GM21367 (cell line): ENCODE results near the gene GSTO2.

ENCODE experiments used
- ATAC-seq: cut with Tn5 transposase; IDR thresholded peaks from one replicate; pipeline ENCODE4 v1.9.1; 2021; ENCODE audit not compliant: unreplicated experiment

The GSTO2 gene

DNA sequence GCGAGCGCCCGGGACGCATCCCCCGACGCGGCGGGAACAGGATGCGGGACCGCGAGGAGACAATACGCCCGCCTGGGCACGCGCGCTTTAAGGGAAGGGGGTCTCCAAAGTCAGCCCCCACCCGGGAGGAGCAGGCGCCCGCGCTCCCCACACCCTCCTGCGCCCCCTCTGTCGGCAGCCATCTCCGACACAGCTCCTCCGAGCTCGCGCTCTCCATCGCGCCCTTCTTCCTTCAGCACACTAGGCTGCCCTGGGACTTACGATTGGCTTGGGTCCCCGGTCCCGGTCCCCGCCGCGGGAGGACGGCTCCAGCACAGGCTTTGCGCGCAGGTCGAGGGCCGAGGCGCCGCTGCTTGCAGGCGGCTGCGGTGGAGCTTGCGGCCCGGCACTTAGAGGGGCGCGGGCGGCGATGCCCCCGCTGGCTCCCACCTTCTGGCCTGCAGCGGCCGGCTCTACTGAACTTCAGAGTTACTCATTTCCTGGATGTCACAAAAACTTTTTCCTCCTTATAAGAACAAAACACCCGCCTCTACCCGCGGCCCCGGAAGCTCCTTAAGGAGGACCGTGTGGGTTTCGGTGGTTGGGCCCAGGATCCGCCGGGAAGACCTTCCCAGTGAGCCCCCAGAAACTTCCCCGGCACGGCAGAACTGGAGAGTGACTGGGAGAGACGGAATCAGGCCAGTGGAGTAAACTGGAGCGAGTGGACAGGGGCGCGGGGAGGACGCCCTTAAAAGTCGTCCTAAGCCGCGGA, 69.2 kb downstream of the GSTO2 start, which contains the start of gene ITPRIP:
ITPRIP (minus strand) TSS at position 481 of the 751 bp plus-strand sequence. CDS start 22,414 bp downstream, outside the sequence.
- peak; percentile 42 for ATAC-seq

DNA sequence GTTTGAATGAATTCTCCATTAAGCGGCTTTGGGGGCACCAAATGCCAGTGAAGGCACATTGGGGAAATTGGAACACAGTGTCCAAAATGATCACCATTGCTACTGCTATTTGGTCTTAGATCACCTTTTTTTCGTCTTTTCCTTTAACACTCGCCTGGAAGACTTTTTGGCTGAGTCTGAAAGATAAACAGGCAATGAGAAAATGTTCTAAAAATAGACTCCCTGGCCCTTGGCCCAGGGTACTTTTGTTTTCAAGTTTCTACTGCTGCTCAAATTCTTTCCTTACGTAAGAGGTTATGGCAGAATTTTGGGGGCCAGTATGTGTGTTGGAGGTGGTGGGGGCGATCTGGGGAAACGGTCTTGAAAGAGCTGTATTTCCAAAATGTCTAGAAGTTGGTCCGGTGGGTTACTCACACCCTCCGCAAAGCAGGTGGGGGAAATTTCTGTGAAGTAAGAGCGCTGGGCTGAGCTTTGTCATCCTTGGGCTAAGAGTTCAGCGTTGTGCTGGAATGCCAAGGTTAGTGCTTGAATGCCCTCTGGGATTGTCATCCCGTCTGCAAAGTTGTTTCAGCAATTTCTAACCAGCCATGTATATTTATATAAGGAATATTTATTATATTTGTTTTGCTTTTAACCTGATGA, 70.6 kb downstream of the GSTO2 start:
- ATAC-seq = no peak

- ATAC-seq = no peak
Measured at GRCh38 chr10:104340111-104340526, 71.1 kb downstream of the GSTO2 start.

- no peak for ATAC-seq
Measured at GRCh38 chr10:104340641-104341040, 71.7 kb downstream of the GSTO2 start.

GRCh38 chr10:104342941-104343411, 74.0 kb downstream of the GSTO2 start:
- ATAC-seq = no peak

- ATAC-seq = no peak
Measured at GRCh38 chr10:104344219-104344618, 75.2 kb downstream of the GSTO2 start.

GRCh38 chr10:104345515-104345914, 76.5 kb downstream of the GSTO2 start:
- no peak for ATAC-seq

- no peak for ATAC-seq
Measured at GRCh38 chr10:104345941-104346340, 77.0 kb downstream of the GSTO2 start.

DNA sequence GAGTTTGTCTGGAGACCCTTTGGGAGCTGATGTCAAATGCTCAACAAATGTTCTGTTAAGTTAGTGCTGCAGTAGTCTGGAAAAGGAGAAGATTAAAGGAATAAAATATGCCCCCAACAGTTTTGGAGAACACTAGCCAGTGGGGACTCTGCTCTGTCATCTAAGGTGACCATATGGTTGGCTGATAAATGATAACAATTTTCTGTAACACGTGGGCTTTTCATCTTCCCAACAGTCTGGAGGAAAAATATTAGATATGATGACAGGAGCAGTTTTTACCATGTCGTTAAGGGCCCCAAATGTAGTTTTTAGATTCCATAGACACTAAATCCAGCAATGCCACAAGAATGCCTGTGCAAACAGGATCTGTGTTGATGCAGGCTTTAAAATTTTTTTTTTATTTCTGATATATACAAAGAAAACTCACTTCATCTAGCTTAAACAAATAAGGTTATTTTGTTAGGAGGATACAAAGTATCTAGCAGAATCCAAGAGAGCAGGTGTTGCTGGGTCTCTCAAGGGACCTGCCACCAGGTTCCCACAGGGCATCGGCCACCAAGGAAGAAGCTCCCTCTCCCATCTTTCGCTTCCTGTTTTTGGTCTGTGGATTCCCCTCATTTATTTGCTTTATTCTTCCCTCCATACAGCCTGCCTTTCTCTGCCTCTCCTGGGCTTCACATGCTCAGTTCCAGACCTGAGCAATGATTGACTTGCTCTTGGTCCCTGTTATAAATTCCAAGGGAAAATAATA, 78.5 kb downstream of the GSTO2 start:
- ATAC-seq = no peak

- ATAC-seq = no peak
Measured at GRCh38 chr10:104348601-104349000, 79.6 kb downstream of the GSTO2 start.

DNA sequence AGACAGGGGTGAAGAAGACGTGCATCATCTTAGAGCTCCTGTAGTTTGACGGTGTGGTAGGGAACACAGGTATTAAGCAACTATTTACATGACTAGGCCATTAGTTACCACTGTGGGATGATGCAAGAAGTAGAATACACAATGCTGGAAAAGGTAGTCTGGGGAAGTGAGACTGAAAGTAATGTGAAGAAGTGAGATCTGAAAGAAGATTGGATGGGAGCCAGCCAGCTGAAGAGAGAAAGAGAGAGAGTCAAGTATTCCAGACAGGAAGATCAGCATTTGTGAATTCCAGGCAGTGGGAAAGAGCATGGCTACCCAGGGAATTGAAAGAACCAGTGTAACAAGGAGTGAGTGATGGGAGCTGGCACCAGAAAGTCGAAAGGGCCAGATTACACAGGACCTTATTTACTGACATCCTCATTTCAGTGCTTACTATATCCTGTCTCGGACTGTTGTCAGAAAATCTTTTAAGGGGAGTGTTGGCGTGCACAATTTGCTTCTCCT, 80.7 kb downstream of the GSTO2 start:
- ATAC-seq = peak; percentile 59

DNA sequence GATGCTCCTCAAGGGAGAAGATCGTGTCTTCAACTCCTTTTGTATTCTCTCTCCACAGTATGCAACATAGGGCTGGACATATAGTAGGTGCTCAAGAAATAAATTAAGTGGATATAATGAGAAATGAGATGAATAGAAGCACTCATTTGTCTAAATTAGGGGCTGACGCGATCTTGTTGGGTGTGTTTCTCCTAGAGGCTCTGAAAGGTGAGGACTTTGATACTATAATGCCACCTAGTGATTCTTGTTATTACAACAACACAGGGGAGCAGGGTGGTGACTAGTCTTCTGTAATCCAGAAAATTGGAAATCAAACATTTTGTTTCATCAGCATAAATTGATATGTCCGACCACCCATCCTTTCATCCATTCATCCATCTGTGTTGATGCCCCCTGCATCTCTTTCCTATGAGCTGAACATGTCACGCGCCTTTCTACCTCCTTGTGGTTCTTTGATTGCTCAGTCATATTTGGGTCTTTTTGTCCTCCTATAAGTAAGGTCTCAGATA, 81.2 kb downstream of the GSTO2 start:
- peak; percentile 46 for ATAC-seq

- ATAC-seq = no peak
Measured at GRCh38 chr10:104351061-104351702, 82.2 kb downstream of the GSTO2 start.

DNA sequence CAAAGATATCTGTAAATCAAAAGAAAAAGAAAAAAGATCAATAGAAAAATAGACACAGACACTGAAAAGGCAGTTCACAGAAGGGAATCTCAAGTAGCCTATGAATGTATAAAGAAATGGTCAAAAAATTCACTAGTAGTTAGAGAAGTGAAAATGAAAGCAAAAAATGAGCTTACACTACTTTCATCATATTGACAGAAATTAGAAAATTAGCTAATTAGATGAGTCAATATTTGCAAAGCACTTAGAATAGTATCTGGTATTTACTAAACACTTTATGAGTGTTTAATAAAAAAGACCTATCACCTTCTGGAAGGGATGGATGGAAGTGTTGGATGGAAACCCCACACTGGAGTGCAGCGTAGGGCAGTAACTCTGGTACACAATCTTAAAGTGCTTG, 82.9 kb downstream of the GSTO2 start:
- ATAC-seq = no peak

DNA sequence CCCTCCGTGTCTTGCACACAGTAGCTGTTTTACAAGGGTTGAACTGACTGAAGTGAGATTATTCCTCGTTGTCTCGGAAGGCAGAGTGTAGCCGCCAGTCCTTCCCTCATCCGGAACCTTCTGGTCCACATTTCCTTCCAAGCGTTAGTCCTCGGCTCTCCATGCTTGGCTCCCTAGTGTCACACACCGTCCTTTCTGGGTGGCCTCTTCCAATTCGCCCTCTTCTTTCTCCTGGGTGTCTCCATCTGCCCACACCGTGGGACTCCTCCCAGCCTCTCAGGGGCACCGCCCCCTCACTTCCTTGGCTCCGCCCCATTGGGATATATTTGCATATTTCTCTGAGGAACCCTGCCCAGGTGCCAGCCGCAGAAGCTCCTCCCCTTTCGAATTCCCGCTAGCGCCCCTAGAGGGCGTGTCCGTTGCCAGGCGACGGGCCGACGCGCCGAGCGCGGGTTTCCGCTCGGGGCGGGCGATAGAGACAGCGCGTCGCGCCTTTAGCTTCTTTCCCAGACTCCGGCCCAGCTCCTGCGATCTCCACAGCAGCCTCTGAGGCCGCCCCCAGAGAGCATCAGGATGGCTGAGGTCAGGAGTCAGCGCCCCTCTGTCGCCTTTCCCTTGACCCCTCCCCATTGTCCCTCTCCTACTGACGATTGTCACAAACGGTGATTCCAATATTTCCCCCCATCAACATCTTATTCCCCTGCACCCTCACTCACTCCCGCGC, 84.5 kb downstream of the GSTO2 start, which contains the start of gene CFAP58:
CFAP58 (plus strand) TSS at position 509 of the 724 bp plus-strand sequence; CDS start at position 574, 65 bp downstream.
- ATAC-seq = peak; percentile 54
